Liver (tissue), 3 donors: ENCODE data around the gene ANKS3.

Source experiments
- FOXA1 ChIP-seq: IDR thresholded peaks from 2 replicates; pipeline ENCODE4 v1.6.1; 2016; ENCODE audit warnings: antibody characterized with exemption
- FOXA2 ChIP-seq: IDR thresholded peaks from 2 replicates; pipeline ENCODE4 v1.6.1; 2016; ENCODE audit warnings: antibody characterized with exemption
- GABPA ChIP-seq, 2 donors: IDR thresholded peaks in 1 of 2; conservative IDR thresholded peaks in 1 of 2; 2 replicates each; pipeline ENCODE4 v1.6.1; 2016; ENCODE audit warnings: antibody characterized with exemption in 2 of 2, mild to moderate bottlenecking in 1 of 2, moderate library complexity in 1 of 2
- JUND ChIP-seq, 2 donors: IDR thresholded peaks; 2 replicates each; pipeline ENCODE4 v1.6.1; 2016; ENCODE audit warnings: antibody characterized with exemption in 2 of 2
- NR2F2 ChIP-seq: IDR thresholded peaks from 2 replicates; pipeline ENCODE4 v1.6.1; 2016; ENCODE audit warnings: antibody characterized with exemption
- RAD21 ChIP-seq, 2 donors: IDR thresholded peaks; 2 replicates each; pipeline ENCODE4 v1.6.1; 2016; ENCODE audit warnings: antibody characterized with exemption in 2 of 2, mild to moderate bottlenecking in 2 of 2
- RXRA ChIP-seq, 2 donors: IDR thresholded peaks; 2 replicates each; pipeline ENCODE4 v1.6.1; 2017 to 2018; ENCODE audit warnings: antibody characterized with exemption in 2 of 2, mild to moderate bottlenecking in 1 of 2
- SP1 ChIP-seq: IDR thresholded peaks from 2 replicates; pipeline ENCODE4 v1.6.1; 2018; ENCODE audit warnings: antibody characterized with exemption, mild to moderate bottlenecking
- TAF1 ChIP-seq: conservative IDR thresholded peaks from 2 replicates; pipeline ENCODE4 v1.6.1; 2016; ENCODE audit warnings: antibody characterized with exemption, mild to moderate bottlenecking
- YY1 ChIP-seq: IDR thresholded peaks from 2 replicates; pipeline ENCODE4 v1.6.1; 2016; ENCODE audit warnings: antibody characterized with exemption, mild to moderate bottlenecking
- TF ChIP-seq, protein P1 (sequence below): fragments of 150-350 bp; IDR thresholded peaks from 2 replicates; pipeline ENCODE4 v1.5.1; 2017; ENCODE audit warnings: improper control_type of control experiment, low read depth, low read length; ENCODE audit not compliant: missing input control
- TF ChIP-seq, protein P2 (sequence below): IDR thresholded peaks from 2 replicates; pipeline ENCODE4 v1.6.1; 2016; ENCODE audit warnings: antibody characterized with exemption, mild to moderate bottlenecking
- TF ChIP-seq, protein P3 (sequence below): IDR thresholded peaks from 2 replicates; pipeline ENCODE4 v1.6.1; 2016; ENCODE audit warnings: antibody characterized with exemption
- TF ChIP-seq, protein P4 (sequence below): IDR thresholded peaks from 2 replicates; pipeline ENCODE4 v1.6.1; 2016; ENCODE audit warnings: antibody characterized with exemption
- donor health status: healthy.
- donor health status: healthy.

DNA sequence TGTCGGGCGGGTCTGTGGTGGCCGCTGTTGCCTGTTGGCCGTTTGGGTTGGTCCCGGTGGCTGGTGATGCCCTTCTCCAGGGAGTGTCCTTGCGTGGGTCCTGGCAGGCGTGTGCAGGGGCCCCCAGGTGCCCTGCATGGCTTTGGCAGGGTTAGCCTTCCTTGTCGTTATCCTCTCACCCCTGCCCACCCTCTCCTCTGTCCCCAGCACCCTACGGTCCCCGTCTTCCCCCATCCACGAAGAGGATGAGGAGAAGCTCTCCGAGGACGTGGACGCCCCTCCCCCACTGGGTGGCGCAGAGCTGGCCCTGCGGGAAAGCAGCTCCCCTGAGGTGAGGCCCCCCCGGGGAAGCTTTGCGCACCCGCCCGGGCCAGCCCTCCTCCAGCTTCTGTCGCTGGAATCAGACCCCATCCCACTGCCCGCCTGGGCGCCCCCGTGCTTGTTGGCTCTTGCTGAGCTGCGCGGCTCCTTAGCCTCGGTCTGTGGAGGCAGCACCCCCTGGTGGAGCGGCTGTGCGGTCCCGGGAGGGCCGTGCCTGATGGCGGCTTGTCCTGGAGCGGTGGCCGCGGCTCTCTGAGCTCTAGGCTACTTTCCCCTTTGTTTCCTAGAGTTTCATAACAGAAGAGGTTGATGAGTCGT, 51.3 kb downstream of the ANKS3 start:
- TF ChIP-seq FOXA1 (no peak), RXRA (IDR thresholded peaks at IDR 0.05) (no peak), RAD21 (IDR thresholded peaks at IDR 0.05) (peak; percentile 72 to 77), NR2F2 (no peak), TAF1 (no peak), SP1 (no peak), GABPA (IDR thresholded peaks at IDR 0.05 in 1 of 2, conservative IDR thresholded peaks at IDR 0.05 in 1 of 2) (no peak), YY1 (no peak), FOXA2 (no peak), JUND (IDR thresholded peaks at IDR 0.05) (no peak)
- TF ChIP-seq, protein P1, sequence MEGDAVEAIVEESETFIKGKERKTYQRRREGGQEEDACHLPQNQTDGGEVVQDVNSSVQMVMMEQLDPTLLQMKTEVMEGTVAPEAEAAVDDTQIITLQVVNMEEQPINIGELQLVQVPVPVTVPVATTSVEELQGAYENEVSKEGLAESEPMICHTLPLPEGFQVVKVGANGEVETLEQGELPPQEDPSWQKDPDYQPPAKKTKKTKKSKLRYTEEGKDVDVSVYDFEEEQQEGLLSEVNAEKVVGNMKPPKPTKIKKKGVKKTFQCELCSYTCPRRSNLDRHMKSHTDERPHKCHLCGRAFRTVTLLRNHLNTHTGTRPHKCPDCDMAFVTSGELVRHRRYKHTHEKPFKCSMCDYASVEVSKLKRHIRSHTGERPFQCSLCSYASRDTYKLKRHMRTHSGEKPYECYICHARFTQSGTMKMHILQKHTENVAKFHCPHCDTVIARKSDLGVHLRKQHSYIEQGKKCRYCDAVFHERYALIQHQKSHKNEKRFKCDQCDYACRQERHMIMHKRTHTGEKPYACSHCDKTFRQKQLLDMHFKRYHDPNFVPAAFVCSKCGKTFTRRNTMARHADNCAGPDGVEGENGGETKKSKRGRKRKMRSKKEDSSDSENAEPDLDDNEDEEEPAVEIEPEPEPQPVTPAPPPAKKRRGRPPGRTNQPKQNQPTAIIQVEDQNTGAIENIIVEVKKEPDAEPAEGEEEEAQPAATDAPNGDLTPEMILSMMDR, result peak; percentile 48
- TF ChIP-seq, protein P2, sequence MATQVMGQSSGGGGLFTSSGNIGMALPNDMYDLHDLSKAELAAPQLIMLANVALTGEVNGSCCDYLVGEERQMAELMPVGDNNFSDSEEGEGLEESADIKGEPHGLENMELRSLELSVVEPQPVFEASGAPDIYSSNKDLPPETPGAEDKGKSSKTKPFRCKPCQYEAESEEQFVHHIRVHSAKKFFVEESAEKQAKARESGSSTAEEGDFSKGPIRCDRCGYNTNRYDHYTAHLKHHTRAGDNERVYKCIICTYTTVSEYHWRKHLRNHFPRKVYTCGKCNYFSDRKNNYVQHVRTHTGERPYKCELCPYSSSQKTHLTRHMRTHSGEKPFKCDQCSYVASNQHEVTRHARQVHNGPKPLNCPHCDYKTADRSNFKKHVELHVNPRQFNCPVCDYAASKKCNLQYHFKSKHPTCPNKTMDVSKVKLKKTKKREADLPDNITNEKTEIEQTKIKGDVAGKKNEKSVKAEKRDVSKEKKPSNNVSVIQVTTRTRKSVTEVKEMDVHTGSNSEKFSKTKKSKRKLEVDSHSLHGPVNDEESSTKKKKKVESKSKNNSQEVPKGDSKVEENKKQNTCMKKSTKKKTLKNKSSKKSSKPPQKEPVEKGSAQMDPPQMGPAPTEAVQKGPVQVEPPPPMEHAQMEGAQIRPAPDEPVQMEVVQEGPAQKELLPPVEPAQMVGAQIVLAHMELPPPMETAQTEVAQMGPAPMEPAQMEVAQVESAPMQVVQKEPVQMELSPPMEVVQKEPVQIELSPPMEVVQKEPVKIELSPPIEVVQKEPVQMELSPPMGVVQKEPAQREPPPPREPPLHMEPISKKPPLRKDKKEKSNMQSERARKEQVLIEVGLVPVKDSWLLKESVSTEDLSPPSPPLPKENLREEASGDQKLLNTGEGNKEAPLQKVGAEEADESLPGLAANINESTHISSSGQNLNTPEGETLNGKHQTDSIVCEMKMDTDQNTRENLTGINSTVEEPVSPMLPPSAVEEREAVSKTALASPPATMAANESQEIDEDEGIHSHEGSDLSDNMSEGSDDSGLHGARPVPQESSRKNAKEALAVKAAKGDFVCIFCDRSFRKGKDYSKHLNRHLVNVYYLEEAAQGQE, result no peak
- TF ChIP-seq, protein P3, sequence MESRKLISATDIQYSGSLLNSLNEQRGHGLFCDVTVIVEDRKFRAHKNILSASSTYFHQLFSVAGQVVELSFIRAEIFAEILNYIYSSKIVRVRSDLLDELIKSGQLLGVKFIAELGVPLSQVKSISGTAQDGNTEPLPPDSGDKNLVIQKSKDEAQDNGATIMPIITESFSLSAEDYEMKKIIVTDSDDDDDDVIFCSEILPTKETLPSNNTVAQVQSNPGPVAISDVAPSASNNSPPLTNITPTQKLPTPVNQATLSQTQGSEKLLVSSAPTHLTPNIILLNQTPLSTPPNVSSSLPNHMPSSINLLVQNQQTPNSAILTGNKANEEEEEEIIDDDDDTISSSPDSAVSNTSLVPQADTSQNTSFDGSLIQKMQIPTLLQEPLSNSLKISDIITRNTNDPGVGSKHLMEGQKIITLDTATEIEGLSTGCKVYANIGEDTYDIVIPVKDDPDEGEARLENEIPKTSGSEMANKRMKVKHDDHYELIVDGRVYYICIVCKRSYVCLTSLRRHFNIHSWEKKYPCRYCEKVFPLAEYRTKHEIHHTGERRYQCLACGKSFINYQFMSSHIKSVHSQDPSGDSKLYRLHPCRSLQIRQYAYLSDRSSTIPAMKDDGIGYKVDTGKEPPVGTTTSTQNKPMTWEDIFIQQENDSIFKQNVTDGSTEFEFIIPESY, result no peak
- TF ChIP-seq, protein P4, sequence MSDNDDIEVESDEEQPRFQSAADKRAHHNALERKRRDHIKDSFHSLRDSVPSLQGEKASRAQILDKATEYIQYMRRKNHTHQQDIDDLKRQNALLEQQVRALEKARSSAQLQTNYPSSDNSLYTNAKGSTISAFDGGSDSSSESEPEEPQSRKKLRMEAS, result no peak
